WERI-Rb-1 (cell line): Measurements from ENCODE around the gene OPN3.

Source experiments
- DNase-seq: peaks from one replicate; pipeline ENCODE4 v3.0.0-alpha.2; 2020
- H3K27ac ChIP-seq: fragments of 250-450 bp; sonication (Bioruptor Pico); 2 replicates; pipeline ENCODE4 v1.5.1; 2020; ENCODE audit warnings: mild to moderate bottlenecking, moderate library complexity
- H3K27me3 ChIP-seq: fragments of 250-450 bp; sonication (Bioruptor Pico); 2 replicates; pipeline ENCODE4 v1.5.1; 2021; ENCODE audit warnings: mild to moderate bottlenecking, low read depth, moderate library complexity; ENCODE audit not compliant: insufficient read depth, severe bottlenecking
- H3K36me3 ChIP-seq: fragments of 250-450 bp; sonication (Bioruptor Pico); 2 replicates; pipeline ENCODE4 v1.5.1; 2020; ENCODE audit warnings: mild to moderate bottlenecking, moderate library complexity
- H3K4me3 ChIP-seq: 2 replicates; pipeline ENCODE4 v1.5.1; 2011; ENCODE audit warnings: low read depth, mild to moderate bottlenecking, control low read depth, low read length
- H3K9me3 ChIP-seq: fragments of 250-450 bp; sonication (Bioruptor Pico); 2 replicates; pipeline ENCODE4 v1.5.1; 2021; ENCODE audit warnings: mild to moderate bottlenecking, moderate library complexity; ENCODE audit not compliant: severe bottlenecking
- TF ChIP-seq, protein P1 (sequence below): IDR thresholded peaks from 2 replicates; pipeline ENCODE4 v1.5.1; 2011; ENCODE audit warnings: low read depth, mild to moderate bottlenecking, control low read depth, inconsistent platforms, low read length

OPN3 gene

GRCh38 chr1:241557031-241557430, 83.1 kb downstream of the OPN3 start:
- DNase-seq: no peak
- Histone ChIP-seq H3K27me3 (no peaks in the 10 kb centered on the region), H3K36me3 (no peaks in the 10 kb centered on the region), H3K9me3 (no peaks in the 10 kb centered on the region), H3K27ac (no peak overlapping the region), H3K4me3 (no peak overlapping the region)
- TF ChIP-seq, protein P1, sequence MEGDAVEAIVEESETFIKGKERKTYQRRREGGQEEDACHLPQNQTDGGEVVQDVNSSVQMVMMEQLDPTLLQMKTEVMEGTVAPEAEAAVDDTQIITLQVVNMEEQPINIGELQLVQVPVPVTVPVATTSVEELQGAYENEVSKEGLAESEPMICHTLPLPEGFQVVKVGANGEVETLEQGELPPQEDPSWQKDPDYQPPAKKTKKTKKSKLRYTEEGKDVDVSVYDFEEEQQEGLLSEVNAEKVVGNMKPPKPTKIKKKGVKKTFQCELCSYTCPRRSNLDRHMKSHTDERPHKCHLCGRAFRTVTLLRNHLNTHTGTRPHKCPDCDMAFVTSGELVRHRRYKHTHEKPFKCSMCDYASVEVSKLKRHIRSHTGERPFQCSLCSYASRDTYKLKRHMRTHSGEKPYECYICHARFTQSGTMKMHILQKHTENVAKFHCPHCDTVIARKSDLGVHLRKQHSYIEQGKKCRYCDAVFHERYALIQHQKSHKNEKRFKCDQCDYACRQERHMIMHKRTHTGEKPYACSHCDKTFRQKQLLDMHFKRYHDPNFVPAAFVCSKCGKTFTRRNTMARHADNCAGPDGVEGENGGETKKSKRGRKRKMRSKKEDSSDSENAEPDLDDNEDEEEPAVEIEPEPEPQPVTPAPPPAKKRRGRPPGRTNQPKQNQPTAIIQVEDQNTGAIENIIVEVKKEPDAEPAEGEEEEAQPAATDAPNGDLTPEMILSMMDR: no peak

DNA sequence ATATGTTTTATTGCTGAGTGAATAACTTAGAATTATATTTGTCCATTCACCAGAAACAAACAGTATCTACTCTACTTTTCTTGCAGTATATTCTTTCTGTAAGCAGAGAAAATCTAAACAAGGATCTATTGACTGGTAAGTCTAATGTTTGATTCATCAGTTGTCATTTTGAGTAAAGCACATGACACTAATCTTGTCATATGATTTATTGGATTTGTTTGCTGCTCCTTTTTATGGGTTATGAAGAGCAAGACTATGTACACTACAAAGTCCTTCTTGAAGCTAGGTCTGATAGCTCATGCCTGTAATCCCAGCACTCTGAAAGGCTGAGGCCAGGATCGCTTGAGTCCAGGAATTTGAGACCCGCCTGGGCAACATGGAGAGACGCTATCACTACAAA, 84.6 kb downstream of the OPN3 start:
- Histone ChIP-seq H3K27ac (no peak overlapping the region), H3K4me3 (no peak overlapping the region), H3K36me3 (no peaks in the 10 kb centered on the region), H3K27me3 (no peaks in the 10 kb centered on the region), H3K9me3 (no peaks in the 10 kb centered on the region)
- TF ChIP-seq, protein P1: no peak
- DNase-seq: no peak

- TF ChIP-seq, protein P1: no peak
- Histone ChIP-seq H3K9me3 (no peaks in the 10 kb centered on the region), H3K27ac (no peak overlapping the region), H3K4me3 (no peak overlapping the region), H3K36me3 (no peaks in the 10 kb centered on the region), H3K27me3 (peaks cover 4% of the 10 kb centered on the region)
- DNase-seq: no peak
Observed at GRCh38 chr1:241553886-241554592, 86.1 kb downstream of the OPN3 start.

GRCh38 chr1:241551759-241552638, 88.2 kb downstream of the OPN3 start:
- no peaks in the 10 kb centered on the region for H3K9me3 ChIP-seq
- no peaks in the 10 kb centered on the region for H3K36me3 ChIP-seq
- no peak for DNase-seq
- H3K4me3 ChIP-seq: no peak overlapping the region
- H3K27ac ChIP-seq: no peak overlapping the region
- TF ChIP-seq, protein P1: no peak
- H3K27me3 ChIP-seq: peaks cover 4% of the 10 kb centered on the region

DNA sequence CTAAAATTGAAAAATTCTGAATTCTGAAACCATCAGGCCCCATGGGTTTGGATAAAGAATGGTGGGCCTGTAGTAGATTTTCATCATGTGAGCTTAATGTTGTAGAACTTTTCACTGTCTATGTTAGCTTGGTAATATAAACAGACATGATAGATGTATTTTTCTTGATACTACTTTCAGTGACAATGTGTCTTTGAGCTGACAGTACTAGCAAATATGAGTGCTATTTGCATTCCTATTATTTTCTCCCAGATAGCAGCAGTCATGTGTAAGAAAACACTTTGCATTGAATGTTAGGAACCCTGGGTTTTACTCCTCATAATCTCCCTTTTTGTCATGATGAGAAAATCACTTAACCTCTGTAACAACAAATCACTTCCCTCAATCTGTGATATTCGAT, 89.9 kb downstream of the OPN3 start:
- peaks cover 4% of the 10 kb centered on the region for H3K27me3 ChIP-seq
- TF ChIP-seq, protein P1: no peak
- H3K36me3 ChIP-seq: no peaks in the 10 kb centered on the region
- H3K4me3 ChIP-seq: no peak overlapping the region
- no peaks in the 10 kb centered on the region for H3K9me3 ChIP-seq
- H3K27ac ChIP-seq: no peak overlapping the region
- DNase-seq: no peak
